ENCODE measurements around the gene CCNI2. TPM values are rescaled to one million over a fixed set of nuclear protein-coding genes. Genes with fewer than 3 reads are reported as not detected.

The CCNI2 gene
- total and polyA plus RNA-seq, 10 of the 15 experiments (the other 5 are each of a cell fraction or from before 2014, with no cell fraction given): 1.8 to 8.0 (median 3.2) TPM

GRCh38 chr5:132771503-132771998, 24.3 kb downstream of the CCNI2 start:
- no peak for ATAC-seq
- ChIA-PET POLR2A (interaction anchor here (1.0 kb wide), 1 partner anchor 17 kb away, joined by 3 read pairs; no protein-coding TSS in a partner anchor), SMC1A (ENCODE audit: uncharacterized antibody, unreplicated experiment) (interaction anchor here (0.8 to 1.5 kb wide), 4 partner anchors 10 to 46 kb away, joined by 3 read pairs; partner anchors contain the start of gene KIF3A), RAD21 (ENCODE audit: unreplicated experiment) (interaction anchor here (1.2 to 2.4 kb wide), 2 partner anchors 18 to 22 kb away, joined by 3 to 5 read pairs; no protein-coding TSS in a partner anchor), CTCF (interaction anchor here (1.0 to 2.0 kb wide), 5 partner anchors 13 to 48 kb away, joined by 3 to 7 read pairs (median 3); no protein-coding TSS in a partner anchor)
- DNase-seq (ENCODE audit: low read depth, low spot score): no peak
- FAIRE-seq: no peak
- intact Hi-C loops (cut with micrococcal nuclease; ENCODE audit: unreplicated experiment): no loop called here
- WGBS (ENCODE audit: insufficient coverage, insufficient replicate concordance, low lambda C conversion rate, missing lambda C conversion rate): 84% methylated on average over 8 of the region's 8 CpGs
- Histone ChIP-seq H3K9ac (ENCODE audit: control insufficient read depth, insufficient read depth, low read length) (no peak overlapping the region), H3K9me3 (replicated peaks; ENCODE audit: control insufficient read depth, insufficient read depth, low read length) (no peaks in the 10 kb centered on the region), H3K4me1 (ENCODE audit: control insufficient read depth, insufficient read depth, low read length) (no peaks in the 10 kb centered on the region), H3K27ac (ENCODE audit: control insufficient read depth, insufficient read depth) (no peak overlapping the region), H3K36me3 (ENCODE audit: control insufficient read depth in 2 of 2, insufficient read depth in 2 of 2, low read length in 1 of 2) (no peaks in the 10 kb centered on the region; a peak in 1 of 4 replicates), H3K79me2 (ENCODE audit: control insufficient read depth, insufficient read depth, low read length) (peaks cover 5% of the 10 kb centered on the region), H3K4me2 (ENCODE audit: control insufficient read depth, insufficient read depth) (no peak overlapping the region), H4K20me1 (ENCODE audit: control insufficient read depth, insufficient read depth) (no peaks in the 10 kb centered on the region), H2AFZ (ENCODE audit: control insufficient read depth, low read depth, low read length) (no peak overlapping the region), H3K27me3 (replicated peaks in 1 of 2; ENCODE audit: control insufficient read depth in 2 of 2, insufficient read depth in 2 of 2, low read length in 1 of 2) (no peaks in the 10 kb centered on the region), H3K4me3 (no peak overlapping the region)
- no TSS peak for BruUV-seq (replicated peaks)
- in situ Hi-C loops (cut with MboI): no loop called here
- TF ChIP-seq MYC (IDR thresholded peaks at IDR 0.05; ENCODE audit: insufficient read depth, insufficient read length, insufficient replicate concordance, low read length, severe bottlenecking) (no peak), ELK1 (IDR thresholded peaks at IDR 0.05; ENCODE audit: low read depth, low read length) (no peak), ZNF592 (IDR thresholded peaks at IDR 0.05) (no peak), RAD51 (IDR thresholded peaks at IDR 0.05) (no peak), MLLT1 (IDR thresholded peaks at IDR 0.05) (no peak), NFIC (IDR thresholded peaks at IDR 0.05; ENCODE audit: low read depth, low read length) (no peak), NR2F1 (conservative IDR thresholded peaks at IDR 0.05) (no peak), PML (IDR thresholded peaks at IDR 0.05; ENCODE audit: low read length) (no peak), BMI1 (IDR thresholded peaks at IDR 0.05; ENCODE audit: borderline replicate concordance) (no peak), ZNF24 (IDR thresholded peaks at IDR 0.05) (no peak), ASH2L (IDR thresholded peaks at IDR 0.05; ENCODE audit: borderline replicate concordance, low read depth) (no peak), ZBTB11 (CRISPR knock-in tag; IDR thresholded peaks at IDR 0.05) (no peak), MAX (IDR thresholded peaks at IDR 0.05; ENCODE audit: low read depth, low read length) (no peak)
